ENCODE data around the gene CD247. TPM values are rescaled to one million over a fixed set of nuclear protein-coding genes. Genes with fewer than 3 reads are reported as not detected.

Gene CD247
- polyA plus RNA-seq, 1 of the 3 experiments (the other 2 are of a cell fraction), result 0.08 TPM

DNA sequence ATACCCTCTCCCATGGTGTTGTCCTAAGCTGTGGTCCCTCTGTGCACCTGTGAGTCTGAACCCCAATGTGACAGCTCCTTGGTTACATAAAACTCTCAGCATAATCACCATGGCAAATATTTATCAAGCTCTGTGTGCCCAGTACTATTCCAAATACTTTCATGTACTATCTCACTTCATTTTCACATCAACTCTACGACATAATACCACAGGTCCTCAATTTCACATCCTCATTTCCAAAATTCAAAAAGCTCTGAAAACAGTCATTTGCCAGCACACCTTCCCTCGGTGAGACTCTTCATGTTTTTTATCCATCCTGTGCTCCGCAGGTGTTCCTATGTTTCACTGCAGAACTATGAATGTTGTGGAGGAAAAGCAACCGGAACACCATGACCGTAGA, 47.6 kb upstream of the CD247 start:
- H3K4me1 ChIP-seq (ENCODE audit: control insufficient read depth in 1 of 2, insufficient read depth in 2 of 2, low read depth in 1 of 2, low read length in 1 of 2), result peaks cover 0 to 4% of the 10 kb centered on the region in 2 experiments; a peak in 1 of 4 replicates
- POLR2A ChIA-PET, result no interaction called here
- H3K79me2 ChIP-seq (ENCODE audit: insufficient read depth), result no peaks in the 10 kb centered on the region
- no peak overlapping the region for H3K9ac ChIP-seq
- no peak overlapping the region for H3K4me3 ChIP-seq (ENCODE audit: low read depth in 2 of 2, low read length in 1 of 2)
- no peak overlapping the region for H3K4me2 ChIP-seq
- no peaks in the 10 kb centered on the region for H3K9me3 ChIP-seq
- CTCF ChIA-PET, result interaction anchor here (1.0 to 5.2 kb wide), 6 partner anchors 10 to 298 kb away, joined by 3 to 34 read pairs (median 5); no protein-coding TSS in a partner anchor
- no peaks in the 10 kb centered on the region for H3K36me3 ChIP-seq (replicated peaks in 1 of 2; ENCODE audit: control insufficient read depth in 1 of 2, insufficient read depth in 2 of 2, low read length in 1 of 2)
- H3K9me2 ChIP-seq, result no peaks in the 10 kb centered on the region
- no peaks in the 10 kb centered on the region for H3K27me3 ChIP-seq (ENCODE audit: insufficient read depth)
- H2AFZ ChIP-seq (ENCODE audit: low read depth), result no peak overlapping the region
- H3K27ac ChIP-seq (ENCODE audit: low read depth in 2 of 2, low read length in 1 of 2), result no peak overlapping the region
- WGBS (ENCODE audit: low lambda C conversion rate), result 73% methylated on average over 5 of the region's 5 CpGs
- TF ChIP-seq EZH2phosphoT487 (IDR thresholded peaks at IDR 0.05; ENCODE audit: borderline replicate concordance, low read depth) (no peak), FOXJ3 (CRISPR knock-in tag; IDR thresholded peaks at IDR 0.05) (no peak), GABPA (IDR thresholded peaks at IDR 0.05; ENCODE audit: low read depth) (no peak), POLR2AphosphoS5 (IDR thresholded peaks at IDR 0.05; ENCODE audit: low read depth, low read length) (no peak), FOXM1 (IDR thresholded peaks at IDR 0.05; ENCODE audit: low read depth) (no peak), MEF2A (IDR thresholded peaks at IDR 0.05; ENCODE audit: borderline replicate concordance, low read depth) (no peak), EP300 (IDR thresholded peaks at IDR 0.05; ENCODE audit: borderline replicate concordance in 1 of 2, low read depth in 1 of 2, low read length in 1 of 2) (no peak), SMC3 (IDR thresholded peaks at IDR 0.05; ENCODE audit: low read depth, low read length) (no peak), TEAD4 (IDR thresholded peaks at IDR 0.05; ENCODE audit: borderline replicate concordance, insufficient read depth) (no peak), CHD2 (IDR thresholded peaks at IDR 0.05; ENCODE audit: low read length, partially characterized antibody) (no peak)
- TF ChIP-seq, protein P1, sequence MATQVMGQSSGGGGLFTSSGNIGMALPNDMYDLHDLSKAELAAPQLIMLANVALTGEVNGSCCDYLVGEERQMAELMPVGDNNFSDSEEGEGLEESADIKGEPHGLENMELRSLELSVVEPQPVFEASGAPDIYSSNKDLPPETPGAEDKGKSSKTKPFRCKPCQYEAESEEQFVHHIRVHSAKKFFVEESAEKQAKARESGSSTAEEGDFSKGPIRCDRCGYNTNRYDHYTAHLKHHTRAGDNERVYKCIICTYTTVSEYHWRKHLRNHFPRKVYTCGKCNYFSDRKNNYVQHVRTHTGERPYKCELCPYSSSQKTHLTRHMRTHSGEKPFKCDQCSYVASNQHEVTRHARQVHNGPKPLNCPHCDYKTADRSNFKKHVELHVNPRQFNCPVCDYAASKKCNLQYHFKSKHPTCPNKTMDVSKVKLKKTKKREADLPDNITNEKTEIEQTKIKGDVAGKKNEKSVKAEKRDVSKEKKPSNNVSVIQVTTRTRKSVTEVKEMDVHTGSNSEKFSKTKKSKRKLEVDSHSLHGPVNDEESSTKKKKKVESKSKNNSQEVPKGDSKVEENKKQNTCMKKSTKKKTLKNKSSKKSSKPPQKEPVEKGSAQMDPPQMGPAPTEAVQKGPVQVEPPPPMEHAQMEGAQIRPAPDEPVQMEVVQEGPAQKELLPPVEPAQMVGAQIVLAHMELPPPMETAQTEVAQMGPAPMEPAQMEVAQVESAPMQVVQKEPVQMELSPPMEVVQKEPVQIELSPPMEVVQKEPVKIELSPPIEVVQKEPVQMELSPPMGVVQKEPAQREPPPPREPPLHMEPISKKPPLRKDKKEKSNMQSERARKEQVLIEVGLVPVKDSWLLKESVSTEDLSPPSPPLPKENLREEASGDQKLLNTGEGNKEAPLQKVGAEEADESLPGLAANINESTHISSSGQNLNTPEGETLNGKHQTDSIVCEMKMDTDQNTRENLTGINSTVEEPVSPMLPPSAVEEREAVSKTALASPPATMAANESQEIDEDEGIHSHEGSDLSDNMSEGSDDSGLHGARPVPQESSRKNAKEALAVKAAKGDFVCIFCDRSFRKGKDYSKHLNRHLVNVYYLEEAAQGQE (IDR thresholded peaks at IDR 0.05; ENCODE audit: low read depth, low read length), result no peak
- TF ChIP-seq, protein P2, sequence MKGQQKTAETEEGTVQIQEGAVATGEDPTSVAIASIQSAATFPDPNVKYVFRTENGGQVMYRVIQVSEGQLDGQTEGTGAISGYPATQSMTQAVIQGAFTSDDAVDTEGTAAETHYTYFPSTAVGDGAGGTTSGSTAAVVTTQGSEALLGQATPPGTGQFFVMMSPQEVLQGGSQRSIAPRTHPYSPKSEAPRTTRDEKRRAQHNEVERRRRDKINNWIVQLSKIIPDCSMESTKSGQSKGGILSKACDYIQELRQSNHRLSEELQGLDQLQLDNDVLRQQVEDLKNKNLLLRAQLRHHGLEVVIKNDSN (IDR thresholded peaks at IDR 0.05; ENCODE audit: borderline replicate concordance, low read depth), result no peak
- TF ChIP-seq, protein P3, sequence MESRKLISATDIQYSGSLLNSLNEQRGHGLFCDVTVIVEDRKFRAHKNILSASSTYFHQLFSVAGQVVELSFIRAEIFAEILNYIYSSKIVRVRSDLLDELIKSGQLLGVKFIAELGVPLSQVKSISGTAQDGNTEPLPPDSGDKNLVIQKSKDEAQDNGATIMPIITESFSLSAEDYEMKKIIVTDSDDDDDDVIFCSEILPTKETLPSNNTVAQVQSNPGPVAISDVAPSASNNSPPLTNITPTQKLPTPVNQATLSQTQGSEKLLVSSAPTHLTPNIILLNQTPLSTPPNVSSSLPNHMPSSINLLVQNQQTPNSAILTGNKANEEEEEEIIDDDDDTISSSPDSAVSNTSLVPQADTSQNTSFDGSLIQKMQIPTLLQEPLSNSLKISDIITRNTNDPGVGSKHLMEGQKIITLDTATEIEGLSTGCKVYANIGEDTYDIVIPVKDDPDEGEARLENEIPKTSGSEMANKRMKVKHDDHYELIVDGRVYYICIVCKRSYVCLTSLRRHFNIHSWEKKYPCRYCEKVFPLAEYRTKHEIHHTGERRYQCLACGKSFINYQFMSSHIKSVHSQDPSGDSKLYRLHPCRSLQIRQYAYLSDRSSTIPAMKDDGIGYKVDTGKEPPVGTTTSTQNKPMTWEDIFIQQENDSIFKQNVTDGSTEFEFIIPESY (IDR thresholded peaks at IDR 0.05; ENCODE audit: borderline replicate concordance, low read depth), result no peak
- no peaks in the 10 kb centered on the region for H4K20me1 ChIP-seq (ENCODE audit: insufficient read depth)
- DNase-seq, result no peak
- H3F3A ChIP-seq (replicated peaks; ENCODE audit: insufficient read depth), result no peaks in the 10 kb centered on the region

All from SK-N-SH (cell line).